Keratinocyte (primary cell): ENCODE results near the gene CENPP. TPM values are rescaled to one million over a fixed set of nuclear protein-coding genes. Genes with fewer than 3 reads are reported as not detected.

Experiments used
- DNase-seq: peaks from one replicate; pipeline ENCODE4 v3.0.0-alpha.2; 2011; ENCODE audit warnings: low read depth, missing footprints, low spot score
- FAIRE-seq: peaks from 2 replicates; lab custom pipeline; 2011; peaks lifted over from hg19 to GRCh38; lab: Jason Lieb, UNC
- H2AFZ ChIP-seq: 2 replicates; pipeline ENCODE4 v1.6.0; 2012; ENCODE audit warnings: low read length, control low read depth, inconsistent platforms; ENCODE audit not compliant: control insufficient read depth
- H3K27ac ChIP-seq: 2 replicates; pipeline ENCODE4 v1.5.1; 2011; ENCODE audit warnings: low read length; ENCODE audit not compliant: control insufficient read depth, insufficient read depth
- H3K27me3 ChIP-seq: 3 replicates; pipeline ENCODE4 v1.6.0; 2011; ENCODE audit warnings: low read length; ENCODE audit not compliant: control insufficient read depth, insufficient read depth; ENCODE audit errors: extremely low read depth
- H3K36me3 ChIP-seq, 2 experiments: 2 replicates in 1 of 2; 3 replicates in 1 of 2; pipeline ENCODE4 v1.5.1; 2011; ENCODE audit warnings: low read length in 2 of 2, mild to moderate bottlenecking in 1 of 2; ENCODE audit not compliant: control insufficient read depth in 2 of 2, insufficient read depth in 2 of 2; ENCODE audit errors: extremely low read depth in 1 of 2
- H3K4me1 ChIP-seq: 3 replicates; pipeline ENCODE4 v1.5.1; 2011; ENCODE audit warnings: low read length; ENCODE audit not compliant: control insufficient read depth, insufficient read depth; ENCODE audit errors: extremely low read depth
- H3K4me2 ChIP-seq: 3 replicates; pipeline ENCODE4 v1.6.0; 2011; ENCODE audit warnings: low read depth, low read length; ENCODE audit not compliant: control insufficient read depth, insufficient read depth; ENCODE audit errors: extremely low read depth
- H3K4me3 ChIP-seq, 3 experiments: fragments of 200-600 bp in 1 of 3; sonication (generic) in 1 of 3; 2 replicates in 2 of 3; 3 replicates in 1 of 3; pipeline ENCODE4 v1.5.1; 2011 to 2016; ENCODE audit warnings: low read length in 3 of 3, mild to moderate bottlenecking in 3 of 3, control low read depth in 2 of 3, inconsistent platforms in 1 of 3, low read depth in 1 of 3, mixed read lengths in 1 of 3, mixed run types in 1 of 3, moderate library complexity in 1 of 3; ENCODE audit not compliant: control insufficient read depth in 2 of 3, insufficient read depth in 2 of 3; ENCODE audit errors: extremely low read depth in 1 of 3
- H3K79me2 ChIP-seq: 2 replicates; pipeline ENCODE4 v1.6.0; 2012; ENCODE audit warnings: low read length; ENCODE audit not compliant: control insufficient read depth, insufficient read depth
- H3K9ac ChIP-seq: 3 replicates; pipeline ENCODE4 v1.6.0; 2011; ENCODE audit warnings: low read length; ENCODE audit not compliant: control insufficient read depth, insufficient read depth; ENCODE audit errors: extremely low read depth
- H3K9me1 ChIP-seq: 3 replicates; pipeline ENCODE4 v1.6.0; 2011; ENCODE audit warnings: low read length; ENCODE audit not compliant: control insufficient read depth, insufficient read depth; ENCODE audit errors: extremely low read depth
- H3K9me3 ChIP-seq: 2 replicates; pipeline ENCODE4 v1.5.1; 2012; ENCODE audit warnings: low read depth, low read length; ENCODE audit not compliant: control insufficient read depth
- H4K20me1 ChIP-seq: 3 replicates; pipeline ENCODE4 v1.6.0; 2011; ENCODE audit warnings: low read length; ENCODE audit not compliant: control insufficient read depth, insufficient read depth; ENCODE audit errors: extremely low read depth
- CTCF ChIP-seq, 3 experiments: IDR thresholded peaks in 1 of 3; conservative IDR thresholded peaks in 1 of 3; optimal IDR thresholded peaks in 1 of 3; 2 replicates in 2 of 3; 3 replicates in 1 of 3; pipeline versions ENCODE3 to v1.5.1; 2011; ENCODE audit warnings: low read length in 3 of 3, mild to moderate bottlenecking in 3 of 3, moderate library complexity in 2 of 3, control low read depth in 1 of 3, inconsistent platforms in 1 of 3; ENCODE audit not compliant: insufficient read depth in 2 of 3; ENCODE audit errors: extremely low read depth in 1 of 3
- EZH2 ChIP-seq: IDR thresholded peaks from one replicate; pipeline ENCODE4 v1.6.1; 2012; ENCODE audit warnings: inconsistent platforms, mild to moderate bottlenecking, low read length, moderate library complexity
- dilution Hi-C: fragments of 300-500 bp; cut with MboI; formaldehyde crosslinking; loops from one replicate; pipeline ENCODE4 v1.7.0; 2020; ENCODE audit warnings: low sequenced_read_pairs; ENCODE audit not compliant: extremely low pct_ligation_motif_present
- polyA plus RNA-seq, 5 experiments: library from polyadenylated mRNA; depleted of rRNA in 3 of 5; stranded (reverse) in 3 of 5; stranded (forward) in 1 of 5; unstranded in 1 of 5; fragments of >200 nt; gene quantifications; 1 replicate in 1 of 5; 2 replicates in 3 of 5; 3 replicates in 1 of 5; pipeline versions ENCODE4 v1.2.1 to v1.2.3, GENCODE V29; 2011 to 2012; ENCODE audit warnings: missing spikeins in 2 of 5, low read depth in 1 of 5, low replicate concordance in 1 of 5

Gene CENPP
- polyA plus RNA-seq, 1 donor (not counting 4 experiments of a cell fraction or from before 2014, with no cell fraction given) = 6.7 TPM

GRCh38 chr9:92626484-92626883 lies 300.7 kb downstream of the CENPP start:
- H3K4me2 ChIP-seq = no peak overlapping the region
- no peaks in the 10 kb centered on the region for H3K27me3 ChIP-seq
- no peaks in the 10 kb centered on the region for H3K79me2 ChIP-seq
- no peak overlapping the region for H3K27ac ChIP-seq
- dilution Hi-C loops = no loop called here
- H4K20me1 ChIP-seq = no peaks in the 10 kb centered on the region
- no peaks in the 10 kb centered on the region for H3K9me3 ChIP-seq
- no peak for TF ChIP-seq EZH2
- no peak for TF ChIP-seq CTCF (optimal IDR thresholded peaks at IDR 0.05 in 1 of 3, IDR thresholded peaks at IDR 0.05 in 1 of 3, conservative IDR thresholded peaks at IDR 0.05 in 1 of 3; ENCODE audit: extremely low read depth in 1 of 3, insufficient read depth in 2 of 3, low read length in 3 of 3)
- no peaks in the 10 kb centered on the region for H3K4me1 ChIP-seq
- DNase-seq (no peak), FAIRE-seq (no peak)
- H3K9ac ChIP-seq = no peak overlapping the region
- H2AFZ ChIP-seq = no peak overlapping the region
- H3K9me1 ChIP-seq = no peaks in the 10 kb centered on the region
- H3K4me3 ChIP-seq = no peak overlapping the region
- peaks cover 8 to 10% of the 10 kb centered on the region in 2 experiments for H3K36me3 ChIP-seq

- no peak for TF ChIP-seq CTCF (optimal IDR thresholded peaks at IDR 0.05 in 1 of 3, IDR thresholded peaks at IDR 0.05 in 1 of 3, conservative IDR thresholded peaks at IDR 0.05 in 1 of 3; ENCODE audit: extremely low read depth in 1 of 3, insufficient read depth in 2 of 3, low read length in 3 of 3)
- no peak for TF ChIP-seq EZH2
- Histone ChIP-seq H3K4me1 (no peaks in the 10 kb centered on the region), H3K36me3 (peaks cover 16% of the 10 kb centered on the region in 2 experiments), H3K9me1 (no peaks in the 10 kb centered on the region), H2AFZ (no peak overlapping the region), H3K9ac (no peak overlapping the region), H3K27me3 (no peaks in the 10 kb centered on the region), H3K9me3 (no peaks in the 10 kb centered on the region), H3K27ac (no peak overlapping the region), H3K79me2 (no peaks in the 10 kb centered on the region), H4K20me1 (no peaks in the 10 kb centered on the region), H3K4me3 (no peak overlapping the region), H3K4me2 (no peak overlapping the region)
- dilution Hi-C loops = no loop called here
- no peak for FAIRE-seq
- no peak for DNase-seq
Observed at GRCh38 chr9:92627651-92628050, 301.9 kb downstream of the CENPP start.
